HG03097 (cell line): Measurements from ENCODE around the gene FAM47E.
"Not testable (repeated sequence)": the region's sequence is repeated elsewhere in the genome, so short reads cannot be mapped to it uniquely, and the experiment has no call there.

Experiments used
- ATAC-seq: cut with Tn5 transposase; IDR thresholded peaks from one replicate; pipeline ENCODE4 v1.9.1; 2021; ENCODE audit not compliant: unreplicated experiment, low FRiP score

Gene FAM47E

GRCh38 chr4:76266627-76267026 is 15.1 kb downstream of the FAM47E start:
- ATAC-seq: no peak

GRCh38 chr4:76267811-76268210 is 16.3 kb downstream of the FAM47E start:
- ATAC-seq: no peak

GRCh38 chr4:76270244-76271175 is 19.0 kb downstream of the FAM47E start:
- no peak for ATAC-seq

- no peak for ATAC-seq
Observed at GRCh38 chr4:76271248-76271647, 19.7 kb downstream of the FAM47E start.

- no peak for ATAC-seq
Observed at GRCh38 chr4:76272073-76272472, 20.6 kb downstream of the FAM47E start.

- ATAC-seq: no peak
Observed at GRCh38 chr4:76272582-76272981, 21.1 kb downstream of the FAM47E start.

GRCh38 chr4:76272999-76273398 is 21.5 kb downstream of the FAM47E start:
- ATAC-seq: no peak

GRCh38 chr4:76275486-76276124 is 24.1 kb downstream of the FAM47E start:
- no peak for ATAC-seq

GRCh38 chr4:76276813-76277212 is 25.3 kb downstream of the FAM47E start:
- no peak for ATAC-seq

- no peak for ATAC-seq
Observed at GRCh38 chr4:76277667-76278066, 26.1 kb downstream of the FAM47E start.

GRCh38 chr4:76278583-76278982 is 27.1 kb downstream of the FAM47E start:
- no peak for ATAC-seq

GRCh38 chr4:76279462-76279861 is 27.9 kb downstream of the FAM47E start:
- no peak for ATAC-seq

- ATAC-seq: no peak
Observed at GRCh38 chr4:76280488-76281441, 29.2 kb downstream of the FAM47E start.

- not testable (repeated sequence) for ATAC-seq
Observed at GRCh38 chr4:76281594-76281993, 30.1 kb downstream of the FAM47E start.

GRCh38 chr4:76282941-76283689 is 31.6 kb downstream of the FAM47E start:
- ATAC-seq: no peak

GRCh38 chr4:76283900-76284299 is 32.4 kb downstream of the FAM47E start:
- no peak for ATAC-seq

GRCh38 chr4:76287811-76288210 is 36.3 kb downstream of the FAM47E start:
- ATAC-seq: not testable (repeated sequence)

- ATAC-seq: no peak
Observed at GRCh38 chr4:76292730-76293129, 41.2 kb downstream of the FAM47E start.

GRCh38 chr4:76293772-76294171 is 42.3 kb downstream of the FAM47E start:
- ATAC-seq: no peak

- ATAC-seq: no peak
Observed at GRCh38 chr4:76296286-76296820, 44.8 kb downstream of the FAM47E start.
